ENCODE data around the gene MAGI2.
"Not testable (repeated sequence)": the region's sequence is repeated elsewhere in the genome, so short reads cannot be mapped to it uniquely, and the experiment has no call there.

MAGI2 gene

DNA sequence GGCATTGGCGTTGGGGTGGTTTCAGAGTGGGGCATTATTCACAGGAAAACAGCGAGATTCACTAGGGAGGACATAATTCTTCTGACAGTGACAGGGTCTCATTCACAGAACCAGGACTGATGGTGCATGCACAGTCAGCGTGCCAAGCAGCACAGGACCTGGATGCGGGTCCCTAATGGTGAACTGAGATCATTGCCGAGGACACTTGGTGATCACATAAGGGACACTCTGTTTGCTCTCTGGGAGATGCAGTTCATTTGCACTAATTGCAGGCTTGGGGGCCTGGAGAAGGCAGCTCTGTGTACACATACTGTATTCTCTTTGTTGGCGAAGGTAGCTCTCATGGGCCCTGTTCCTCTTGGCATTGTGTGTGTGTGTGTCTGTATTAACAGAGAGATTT, 938.8 kb downstream of the MAGI2 start:
- peak; percentile 64 for DNase-seq

DNA sequence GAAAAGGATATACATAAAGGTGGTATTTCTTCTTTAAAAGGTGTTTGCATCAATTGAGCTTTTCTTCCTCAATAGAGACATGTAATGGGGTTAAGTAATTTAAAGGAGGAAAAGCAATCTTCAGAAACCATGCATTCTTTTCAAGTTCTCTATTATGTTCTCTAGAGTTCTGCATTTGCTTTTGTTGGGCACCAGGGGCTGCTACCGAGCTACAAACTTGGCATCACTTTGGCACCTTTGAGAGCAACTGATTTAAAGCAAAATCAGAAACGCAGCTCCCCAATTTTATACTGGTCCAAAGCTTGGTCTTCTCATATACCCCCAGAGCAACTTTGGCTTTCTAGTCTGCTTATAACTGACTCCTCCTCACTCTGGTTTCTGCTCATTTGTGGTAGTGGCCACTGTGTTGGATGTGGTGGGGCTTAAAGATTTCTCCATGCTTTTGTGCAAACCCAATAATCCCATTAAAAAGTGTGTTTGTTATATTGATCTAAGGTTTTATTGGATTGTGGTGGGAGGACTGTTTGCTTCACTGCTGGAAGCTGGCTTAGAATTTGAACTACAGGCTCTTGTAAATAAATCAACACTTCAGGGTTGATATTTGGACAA, 942.8 kb downstream of the MAGI2 start:
- DNase-seq = peak; percentile 60

DNA sequence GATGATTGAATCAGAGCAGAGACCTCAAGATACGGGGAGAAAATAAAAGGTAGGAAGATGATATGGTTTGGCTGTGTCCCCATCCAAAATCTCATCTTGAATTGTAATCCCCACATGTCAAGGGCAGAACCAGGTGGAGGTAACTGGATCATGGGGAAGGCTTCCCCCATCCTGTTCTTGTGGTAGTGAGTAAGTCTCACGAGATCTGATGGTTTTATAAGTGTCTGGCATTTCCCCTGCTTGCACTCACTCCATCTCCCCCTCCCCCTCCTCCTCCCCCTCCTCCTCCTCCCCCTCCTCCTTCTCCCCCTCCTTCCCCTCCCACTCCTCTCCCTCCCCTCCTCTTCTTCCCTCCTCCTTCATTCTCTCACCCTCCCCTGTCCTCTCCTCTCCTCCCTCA, 950.2 kb downstream of the MAGI2 start:
- not testable (repeated sequence) for DNase-seq

DNA sequence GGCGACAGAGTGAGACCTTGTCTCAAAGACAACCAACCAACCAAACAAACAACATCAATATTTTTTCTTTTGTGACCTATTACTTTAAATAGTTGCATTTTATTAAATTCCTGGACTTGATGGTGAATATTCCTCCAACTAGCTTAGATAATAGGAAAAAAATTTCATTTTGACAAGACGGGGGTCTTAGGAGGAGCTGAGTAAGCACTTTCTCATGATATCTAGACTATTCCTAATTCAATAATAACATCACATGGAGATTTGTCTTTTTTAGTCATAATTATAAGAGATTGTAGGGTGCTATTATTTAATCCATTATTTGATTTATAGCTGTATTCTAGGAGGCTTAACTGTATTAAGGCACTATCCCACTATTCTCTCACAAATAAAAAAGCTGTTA, 952.4 kb downstream of the MAGI2 start:
- no peak for DNase-seq

DNA sequence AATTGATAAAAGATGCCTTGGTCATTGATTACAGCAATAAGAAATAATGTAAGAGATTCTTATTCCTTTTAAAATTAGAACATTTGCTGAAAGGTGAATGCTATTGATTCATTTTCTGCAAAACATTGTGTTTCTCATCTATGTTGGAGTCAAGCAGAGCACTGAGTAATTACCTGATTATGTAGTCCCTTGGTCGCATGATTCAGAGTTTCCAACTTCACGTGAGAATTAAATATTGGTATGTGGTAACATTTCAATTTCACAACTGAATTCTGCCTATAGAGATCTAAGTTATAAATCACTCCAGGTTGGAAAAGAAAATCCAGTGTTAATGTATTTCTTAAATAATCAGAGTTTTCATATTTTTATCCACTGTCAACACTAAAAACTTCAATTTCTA, 953.5 kb downstream of the MAGI2 start:
- no peak for DNase-seq

DNA sequence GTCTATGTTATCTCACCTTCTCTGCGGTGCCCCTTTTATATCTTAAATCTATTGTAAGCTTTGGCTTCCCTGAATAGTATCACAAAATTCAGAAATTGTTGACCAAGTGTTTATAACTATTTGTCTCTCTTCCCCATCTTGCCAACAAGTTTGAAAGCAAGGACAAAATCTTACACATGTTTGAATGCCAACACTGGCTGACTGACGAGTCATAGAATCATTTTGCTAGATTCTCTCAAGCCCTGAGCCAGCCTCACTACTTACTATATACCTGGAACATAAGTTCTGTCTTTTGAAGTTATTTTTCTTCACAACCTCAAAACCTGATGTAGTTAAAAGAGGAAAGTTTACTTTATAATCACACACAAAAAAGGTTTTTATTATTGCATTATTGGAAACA, 954.2 kb downstream of the MAGI2 start:
- DNase-seq = no peak

DNA sequence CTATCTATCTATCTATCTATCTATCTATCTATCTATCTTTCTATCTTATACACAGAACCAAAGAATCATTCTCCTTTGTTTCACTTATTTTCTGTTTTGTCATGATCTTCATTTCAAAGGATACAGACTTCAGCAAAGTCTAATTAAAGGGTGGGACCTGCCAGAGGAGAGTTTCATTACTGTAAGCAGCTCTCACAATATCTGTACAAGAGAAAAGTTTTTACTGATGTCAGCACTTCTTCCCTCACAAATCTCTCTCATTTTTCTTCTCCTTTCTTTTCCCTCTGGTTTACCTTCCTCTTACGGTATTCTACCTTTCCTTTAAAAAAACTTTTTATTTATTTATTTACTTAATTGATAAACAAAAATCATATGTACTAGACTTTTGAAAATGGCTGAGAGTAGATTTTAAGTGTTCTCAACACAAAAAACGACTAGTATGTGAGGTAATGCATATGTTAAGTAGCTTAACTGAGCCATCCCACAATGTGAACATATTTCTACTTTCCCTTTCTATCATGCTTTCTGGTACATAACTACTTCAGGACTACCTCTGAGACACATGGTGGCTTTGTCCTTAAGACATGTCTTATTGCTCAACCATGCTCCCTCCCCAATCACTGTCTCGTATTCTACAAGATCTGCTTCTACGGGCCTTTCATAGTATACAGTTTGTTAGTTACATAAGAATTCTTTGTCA, 955.6 kb downstream of the MAGI2 start:
- DNase-seq = no peak

DNA sequence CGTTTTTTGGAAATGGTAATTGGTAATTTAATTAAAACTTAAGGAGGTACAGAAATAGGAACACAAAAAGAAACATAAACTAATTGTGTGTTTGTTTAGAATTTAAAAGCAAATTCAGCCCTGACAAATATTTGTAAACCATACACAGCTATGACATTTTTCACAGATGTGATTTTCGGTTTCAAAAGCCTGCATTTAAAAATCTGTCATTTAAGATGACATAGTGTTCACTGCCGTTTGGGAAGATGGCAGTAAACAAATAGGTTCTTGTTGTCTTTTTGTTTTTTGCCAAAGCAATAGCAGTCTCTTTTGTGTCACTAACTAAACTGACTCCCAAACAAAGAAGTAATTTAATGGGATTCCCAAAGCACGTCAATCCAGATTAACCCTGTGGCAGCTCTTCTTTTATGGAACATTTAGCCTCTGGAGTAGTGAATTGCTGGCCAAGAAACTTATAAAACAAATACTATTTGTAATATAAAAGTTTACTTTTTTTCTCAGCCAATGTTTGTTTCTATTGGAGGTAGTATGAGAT, 957.3 kb downstream of the MAGI2 start:
- DNase-seq = no peak

DNA sequence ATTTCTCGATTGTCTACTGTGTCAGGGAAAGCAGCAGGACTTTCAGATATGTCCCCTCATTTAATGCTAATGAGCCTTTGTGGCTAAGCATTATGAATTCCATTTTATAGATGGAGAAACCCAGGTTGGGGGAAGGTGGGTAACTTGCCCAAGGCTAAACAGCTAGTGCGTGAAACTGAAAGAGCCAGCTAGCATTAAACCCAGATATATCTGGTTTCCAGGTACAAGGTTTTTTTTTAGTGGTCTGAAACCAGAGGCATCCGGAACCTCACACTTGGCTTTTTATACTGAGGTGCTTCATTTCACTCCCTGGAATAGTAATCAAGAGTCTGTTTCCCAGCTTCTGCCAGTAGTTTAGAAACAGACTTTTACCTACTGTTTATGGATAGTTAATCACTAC, 960.1 kb downstream of the MAGI2 start:
- DNase-seq = no peak

DNA sequence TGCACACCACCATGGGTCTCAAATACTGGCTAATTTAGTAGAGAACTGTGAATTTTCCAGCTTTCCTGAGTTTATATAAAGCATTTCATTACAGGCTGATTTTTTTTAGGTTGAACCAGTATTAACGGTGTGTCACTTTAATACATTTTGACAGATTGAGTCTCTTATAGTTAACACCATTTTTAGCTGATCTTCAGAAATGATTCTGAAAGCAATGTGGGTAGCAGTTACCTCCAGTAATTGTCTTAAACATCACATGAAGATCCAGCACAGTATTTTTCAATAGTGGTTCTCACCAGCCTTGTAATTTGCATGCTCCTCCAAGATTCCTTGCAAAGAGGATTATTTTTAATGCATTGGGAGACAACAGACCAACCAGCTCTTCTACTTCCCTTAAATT, 961.3 kb downstream of the MAGI2 start:
- no peak for DNase-seq

DNA sequence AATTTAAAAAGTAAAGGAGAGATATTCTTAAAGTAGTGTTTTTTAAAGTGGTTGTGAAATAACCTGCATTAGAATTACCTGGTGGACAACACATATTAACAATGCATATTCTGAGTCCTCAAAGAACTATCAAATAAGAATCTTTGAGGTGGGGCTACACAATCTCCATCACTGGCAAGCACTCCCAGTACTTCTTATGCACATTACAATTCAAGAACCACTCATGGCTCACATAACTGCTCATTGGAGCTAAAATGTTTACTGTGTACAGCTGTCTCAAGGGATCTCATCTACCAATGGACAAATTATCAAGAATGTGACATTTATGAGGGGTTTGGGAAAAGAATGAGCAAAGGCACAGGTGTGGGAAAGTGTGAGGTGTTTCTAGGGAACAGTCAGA, 962.9 kb downstream of the MAGI2 start:
- no peak for DNase-seq

DNA sequence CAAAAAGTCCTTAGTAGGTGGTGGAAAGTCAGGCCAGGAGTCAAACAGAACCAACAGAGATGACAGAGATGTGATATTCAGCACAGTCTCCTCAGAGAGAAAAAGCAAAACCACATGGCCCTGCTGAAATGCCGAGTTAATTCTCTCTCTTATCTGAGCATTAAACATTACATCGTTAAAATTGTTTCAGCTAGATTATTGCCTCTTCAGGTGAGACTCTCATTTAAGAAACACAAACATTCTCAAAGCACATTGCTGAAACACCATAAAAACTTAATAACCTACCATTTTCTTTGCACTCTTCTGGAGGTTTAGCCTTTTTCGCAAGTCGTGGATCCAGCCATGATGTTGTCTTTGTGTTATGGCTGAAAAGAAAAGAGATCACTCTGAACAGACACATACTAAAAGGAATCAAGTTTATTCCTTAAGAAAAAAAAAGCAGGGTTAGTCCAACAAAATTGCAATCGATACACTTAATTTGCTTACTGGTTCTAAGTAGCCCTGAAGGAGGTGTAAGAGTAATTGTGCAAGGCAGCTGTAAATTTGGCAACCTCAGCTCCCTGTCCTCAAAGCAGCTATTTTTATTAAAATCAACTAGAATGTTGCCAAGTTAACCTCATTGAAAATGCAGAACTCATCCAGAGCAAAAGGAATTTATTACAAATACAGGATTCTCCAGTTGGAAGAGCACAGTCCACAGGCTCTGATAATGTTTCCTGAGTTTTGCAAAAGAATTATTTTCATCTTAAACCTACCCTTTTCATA, 963.8 kb downstream of the MAGI2 start:
- DNase-seq = no peak

DNA sequence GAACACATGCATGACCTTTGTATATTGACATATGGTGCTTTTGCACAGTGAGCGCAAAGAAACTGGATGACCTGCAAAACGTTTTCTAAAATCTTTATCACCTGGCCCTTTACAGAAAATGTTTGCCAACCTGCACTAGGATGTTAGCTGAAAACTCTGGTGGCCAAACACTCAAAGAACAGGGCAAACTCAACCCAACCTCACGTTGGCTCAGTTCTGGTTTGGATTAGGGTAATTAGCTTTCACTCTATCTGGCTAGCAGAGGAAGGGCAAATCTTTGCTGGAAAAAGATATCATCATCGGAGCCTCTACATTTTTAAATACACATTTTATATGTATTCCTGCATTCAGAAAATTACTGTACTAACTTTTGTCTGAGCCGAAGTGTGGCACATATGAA, 966.0 kb downstream of the MAGI2 start:
- no peak for DNase-seq

DNA sequence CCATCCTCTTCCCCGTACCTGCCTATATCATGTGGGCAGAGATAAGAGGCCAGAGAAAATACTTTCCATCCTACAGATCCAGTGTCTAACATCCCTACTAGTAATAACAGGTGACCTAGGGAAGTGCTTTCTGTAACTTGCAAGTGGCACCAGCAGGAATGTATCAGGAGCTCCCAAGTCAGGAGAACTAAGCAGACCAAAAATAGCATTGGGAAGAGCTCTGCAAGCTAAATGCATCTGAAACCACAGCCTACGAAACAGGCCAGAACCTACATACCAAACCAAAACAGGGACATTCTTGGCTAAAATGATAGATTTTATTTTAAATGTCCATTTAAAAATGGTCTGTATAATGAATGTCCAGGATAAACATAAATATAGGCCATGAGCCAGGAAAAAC, 974.1 kb downstream of the MAGI2 start:
- no peak for DNase-seq

DNA sequence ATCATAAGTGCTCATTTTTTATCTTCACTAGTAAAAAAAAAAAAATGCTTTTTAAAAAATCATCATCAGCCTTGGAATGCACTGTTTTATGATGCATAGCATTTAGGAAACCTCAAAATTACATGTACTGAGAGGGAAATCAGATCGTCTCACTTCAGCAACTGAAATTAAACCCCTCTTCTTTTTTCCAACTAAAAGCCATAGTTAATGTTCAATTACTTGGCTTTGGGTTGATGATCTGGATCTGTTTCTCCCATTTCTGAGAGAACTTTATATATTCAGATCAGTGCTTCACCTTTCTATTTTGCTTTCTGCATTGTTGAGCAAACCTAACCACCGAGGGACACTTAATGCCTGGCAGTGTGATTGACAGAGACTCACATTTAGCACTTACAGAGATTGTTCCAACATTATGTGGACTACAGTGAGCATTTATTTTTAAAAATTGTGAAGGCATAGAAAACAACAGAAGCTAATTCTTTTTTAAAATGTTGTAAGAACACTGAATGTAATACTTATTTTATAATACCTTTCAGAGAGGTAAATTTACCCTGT, 976.5 kb downstream of the MAGI2 start:
- DNase-seq = no peak

DNA sequence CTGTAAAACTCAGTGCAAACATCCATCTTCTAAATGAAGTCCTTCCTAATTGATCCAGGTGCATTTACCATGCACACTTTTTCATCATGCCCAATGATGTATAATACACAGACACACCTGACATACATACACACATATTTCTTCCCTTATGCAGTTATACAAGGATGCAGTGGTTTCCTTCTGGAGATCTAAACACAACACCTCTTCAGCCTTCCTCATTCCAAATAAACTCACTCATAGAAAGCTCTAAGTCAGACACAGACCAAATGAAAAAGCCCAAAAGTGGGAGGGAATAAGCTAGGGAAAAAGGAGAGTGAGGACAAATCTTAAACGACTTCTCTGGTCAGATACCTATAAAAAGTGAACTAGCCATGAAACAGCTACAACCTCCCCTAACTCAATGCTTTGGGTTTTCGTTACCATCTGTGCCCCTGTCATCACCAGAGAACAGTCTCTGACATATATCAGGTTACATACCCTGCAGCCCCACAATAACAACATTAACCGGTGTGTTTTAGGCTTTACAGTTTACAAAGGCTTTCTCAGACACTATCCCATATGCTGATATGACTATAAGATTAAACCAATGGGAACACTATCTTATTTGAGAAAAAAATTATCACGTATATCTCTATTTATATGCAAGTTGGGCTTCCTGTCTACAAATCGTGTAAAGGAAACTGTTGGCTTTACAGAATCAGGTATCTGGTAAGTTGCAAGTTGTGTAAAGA, 979.7 kb downstream of the MAGI2 start:
- DNase-seq = no peak

DNA sequence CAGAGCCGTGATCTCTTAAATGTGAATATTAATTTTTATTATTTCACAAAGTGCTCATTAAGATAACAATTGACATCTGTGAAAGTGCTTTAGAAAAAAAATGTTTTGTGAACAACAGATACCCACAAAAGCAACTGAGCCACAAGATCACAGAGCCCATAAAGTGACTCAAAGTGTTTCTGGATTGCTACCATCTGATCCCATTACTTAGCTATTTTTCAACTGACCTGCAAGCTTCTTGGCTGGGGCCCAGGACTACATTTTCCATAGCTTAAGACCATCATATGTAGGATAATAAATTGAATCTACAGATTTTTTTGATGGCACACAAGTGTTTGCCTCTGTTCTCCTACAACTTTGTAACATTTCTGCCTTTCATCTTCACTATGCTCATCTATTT, 980.4 kb downstream of the MAGI2 start:
- DNase-seq = no peak

DNA sequence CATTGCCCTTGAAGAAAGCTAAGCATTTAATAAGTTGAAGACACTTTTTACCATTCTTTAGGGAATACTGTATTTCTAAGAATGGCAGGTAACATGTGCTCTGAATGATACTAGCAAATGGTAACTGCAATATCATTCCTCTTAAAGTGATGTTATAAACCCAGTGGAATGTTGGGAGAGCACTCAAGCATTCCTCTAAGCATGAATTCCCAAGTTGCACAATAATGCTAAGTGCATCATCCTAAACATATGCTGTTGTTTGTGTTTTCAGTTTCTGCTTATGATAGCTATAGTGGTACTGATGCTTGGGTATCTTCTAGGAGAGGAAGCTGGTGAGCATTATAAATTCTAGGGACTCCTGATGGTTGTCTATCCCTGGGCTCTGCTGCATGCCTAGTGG, 980.9 kb downstream of the MAGI2 start:
- no peak for DNase-seq

DNA sequence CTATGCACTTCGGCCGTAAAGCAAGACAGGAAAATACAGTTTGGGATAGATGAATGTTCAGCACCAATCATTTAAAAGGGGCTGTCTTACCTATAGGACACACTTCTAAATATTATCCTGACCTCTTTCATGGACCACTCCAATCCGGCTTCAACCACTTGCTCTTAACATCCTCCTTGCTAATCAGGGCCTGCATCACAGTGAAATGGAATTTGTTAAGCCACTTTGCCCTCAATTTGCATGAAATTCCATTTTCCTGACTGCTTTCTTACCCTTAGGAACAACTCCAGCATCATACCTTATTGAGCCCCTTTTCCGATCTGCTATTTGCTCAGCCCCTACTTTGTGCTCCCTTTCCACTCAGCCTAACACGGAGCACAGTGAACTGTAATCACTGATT, 987.6 kb downstream of the MAGI2 start:
- DNase-seq = no peak

DNA sequence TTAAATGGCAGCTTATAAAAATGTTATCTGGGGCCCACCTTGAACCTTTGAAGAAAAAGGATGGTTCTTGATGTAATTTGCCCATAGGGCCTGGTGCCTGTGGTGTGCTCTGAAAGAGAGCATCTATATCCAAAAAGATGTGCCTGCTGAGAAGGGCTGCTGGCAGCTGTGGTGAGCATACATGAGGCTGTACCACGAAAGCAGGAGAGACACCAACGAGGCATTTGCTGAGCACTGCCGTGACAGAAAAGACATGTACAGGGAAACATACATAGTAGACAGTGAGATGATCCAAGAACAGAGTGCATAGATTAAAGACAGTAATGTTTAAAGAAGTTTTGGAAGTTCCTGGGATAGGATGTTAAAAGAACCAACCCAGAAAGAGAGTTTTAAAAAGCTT, 990.4 kb downstream of the MAGI2 start:
- DNase-seq = no peak

DNA sequence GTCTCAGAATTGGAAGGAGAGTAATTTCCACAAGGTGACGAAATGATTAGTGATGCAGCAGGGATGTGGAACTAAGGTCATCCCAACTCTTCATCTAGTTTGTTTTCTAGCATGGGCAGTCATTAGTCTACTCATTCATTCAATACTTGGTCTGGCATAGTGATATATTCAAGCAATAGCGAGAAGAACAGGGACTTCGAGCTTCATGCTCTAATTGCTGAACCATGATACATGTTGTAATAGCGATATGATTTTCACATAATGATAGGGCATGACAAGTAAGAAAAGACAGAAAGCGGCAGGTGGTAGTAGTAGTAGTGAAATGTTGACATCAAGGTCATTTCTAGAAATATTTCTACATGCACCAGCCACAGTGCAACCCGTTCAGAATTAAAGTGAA, 1002.8 kb downstream of the MAGI2 start:
- DNase-seq = no peak

DNA sequence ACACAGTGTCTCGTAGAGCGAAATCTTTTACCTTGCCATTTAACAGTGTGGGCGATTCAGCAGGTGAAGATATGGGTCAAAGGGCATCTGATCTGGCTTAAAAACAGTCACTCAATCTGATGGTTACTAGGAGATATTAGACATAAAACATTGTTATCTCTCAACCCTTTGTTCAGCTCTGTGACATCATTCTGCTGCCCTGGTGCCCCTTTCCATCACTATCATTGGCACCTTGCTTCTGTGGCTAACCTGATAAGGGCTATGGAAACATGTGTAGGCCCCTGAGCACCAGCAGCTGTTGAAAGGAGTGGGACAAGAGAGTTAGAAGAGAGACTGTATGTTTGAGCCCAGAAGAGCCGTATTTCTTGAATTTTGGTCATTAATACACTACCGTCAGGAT, 1004.6 kb downstream of the MAGI2 start:
- DNase-seq = no peak

DNA sequence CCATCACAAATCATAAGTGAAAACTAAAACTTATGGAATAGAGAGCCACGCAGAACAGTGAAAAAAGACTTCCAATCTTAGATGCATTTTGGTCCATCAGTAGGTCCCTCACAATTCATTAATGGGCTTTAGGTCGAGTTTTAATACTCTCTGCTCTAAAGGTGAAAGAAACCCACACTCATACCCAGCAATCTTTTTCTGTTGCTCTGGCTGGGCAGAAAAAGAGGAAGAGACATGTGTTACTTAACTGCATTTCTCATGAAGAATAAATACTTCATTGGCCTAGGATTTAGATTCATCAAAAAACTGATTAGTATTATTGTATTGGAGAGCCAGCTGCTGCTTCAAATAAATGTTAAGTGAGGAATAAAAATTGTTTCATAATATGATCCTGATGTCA, 1009.2 kb downstream of the MAGI2 start:
- no peak for DNase-seq

Data from islet precursor cell (in vitro differentiated cells).